SU-DHL-6 (cell line): ENCODE results near the gene PRRC1.

Experiments
- CTCF ChIP-seq: fragments of 200-600 bp; sonication (generic); IDR thresholded peaks from one replicate; pipeline ENCODE4 v1.5.1; 2017; ENCODE audit warnings: antibody characterized with exemption, mild to moderate bottlenecking, low read length, moderate library complexity; ENCODE audit not compliant: insufficient read depth, poor library complexity, severe bottlenecking
- EZH2phosphoT487 ChIP-seq: fragments of 200-600 bp; sonication (generic), shearing (Covaris generic); conservative IDR thresholded peaks from 2 replicates; pipeline ENCODE4 v1.6.1; 2018; ENCODE audit warnings: mild to moderate bottlenecking, antibody characterized with exemption, low read length, moderate library complexity, mixed read lengths

- TF ChIP-seq CTCF: no peak
- no peak for TF ChIP-seq EZH2phosphoT487
Measured at GRCh38 chr5:127525181-127525580, 7.7 kb downstream of the PRRC1 start.
